Panc1 (cell line): ENCODE measurements around the gene ZNF256. TPM values are rescaled to one million over a fixed set of nuclear protein-coding genes. Genes with fewer than 3 reads are reported as not detected.

ENCODE experiments used
- ATAC-seq: fragments of 200-7000 bp; cut with Tn5 transposase; 2 replicates; pipeline ENCODE4 v1.9.1; 2020; ENCODE audit warnings: mild to moderate bottlenecking, moderate library complexity
- BruUV-seq: library from RNA; stranded (reverse); fragments of 400-500 nt; replicated peaks from 2 replicates; lab custom pipeline; 2021; lab: Mats Ljungman, UMichigan
- CTCF ChIA-PET: fragments of 300-600 bp; sonication (Branson Sonifier 250); formaldehyde crosslinking; loops from one replicate; lab custom pipeline; 2022; ENCODE audit warnings: antibody characterized with exemption; lab: Charles Lee
- POLR2A ChIA-PET: fragments of 300-600 bp; sonication (Branson Sonifier 250); formaldehyde crosslinking; loops from one replicate; lab custom pipeline; 2022; ENCODE audit warnings: antibody characterized with exemption; lab: Charles Lee
- DNase-seq: peaks from one replicate; pipeline ENCODE4 v3.0.0-alpha.2; 2010; ENCODE audit warnings: low read depth, low spot score
- H3K27ac ChIP-seq: 2 replicates; pipeline ENCODE4 v1.5.1; 2011; ENCODE audit warnings: mild to moderate bottlenecking, low read length, inconsistent platforms
- H3K27me3 ChIP-seq: fragments of 200-500 bp; sonication (Bioruptor generic); 2 replicates; pipeline ENCODE4 v1.6.0; 2014; ENCODE audit warnings: low read length, inconsistent platforms; ENCODE audit not compliant: control insufficient read depth, insufficient read depth
- H3K36me3 ChIP-seq: fragments of 200-500 bp; sonication (Bioruptor generic); 2 replicates; pipeline ENCODE4 v1.5.1; 2014; ENCODE audit warnings: inconsistent platforms, mild to moderate bottlenecking, low read length, moderate library complexity; ENCODE audit not compliant: control insufficient read depth, insufficient read depth
- H3K4me1 ChIP-seq: 2 replicates; pipeline ENCODE4 v1.5.1; 2011; ENCODE audit warnings: inconsistent platforms, mild to moderate bottlenecking, low read length, moderate library complexity; ENCODE audit not compliant: control insufficient read depth, insufficient read depth
- H3K4me3 ChIP-seq, 2 experiments: 2 replicates each; pipeline ENCODE4 v1.5.1; 2011 to 2012; ENCODE audit warnings: low read depth in 2 of 2, low read length in 2 of 2, mild to moderate bottlenecking in 2 of 2, inconsistent platforms in 1 of 2, moderate library complexity in 1 of 2
- H3K9me3 ChIP-seq: fragments of 200-500 bp; sonication (Bioruptor generic); 2 replicates; pipeline ENCODE4 v1.5.1; 2014; ENCODE audit warnings: low read depth, mild to moderate bottlenecking, inconsistent platforms, low read length, moderate library complexity; ENCODE audit not compliant: control insufficient read depth, insufficient read depth
- POLR2AphosphoS5 ChIP-seq: IDR thresholded peaks from 2 replicates; pipeline ENCODE4 v1.6.1; 2012; ENCODE audit warnings: mild to moderate bottlenecking, low read depth, low read length, moderate library complexity
- SIN3A ChIP-seq: IDR thresholded peaks from 2 replicates; pipeline ENCODE4 v1.6.1; 2012; ENCODE audit warnings: low read depth, mild to moderate bottlenecking, low read length, moderate library complexity, borderline replicate concordance; ENCODE audit not compliant: insufficient read depth
- TCF7L2 ChIP-seq: IDR thresholded peaks from 2 replicates; pipeline ENCODE4 v1.6.1; 2011; ENCODE audit warnings: mild to moderate bottlenecking, low read depth, low read length, inconsistent platforms
- in situ Hi-C: cut with HindIII; loops from 2 replicates; pipeline ENCODE4 v1.10.0; 2016; ENCODE audit warnings: low sequenced_read_pairs, low pct_unique_long_range_greater_than_20kb
- intact Hi-C: fragments of 100-400 bp; cut with micrococcal nuclease; formaldehyde crosslinking; loops from one replicate; pipeline ENCODE4 v1.10.0; 2022; ENCODE audit not compliant: unreplicated experiment
- total RNA-seq: library from RNA; stranded (reverse); gene quantifications from one replicate; pipeline ENCODE4 v1.2.1, GENCODE V29; 2021; ENCODE audit not compliant: unreplicated experiment
- TF ChIP-seq, protein P1 (sequence below): fragments of 450-650 bp; IDR thresholded peaks from 2 replicates; pipeline ENCODE4 v1.5.1; 2017; ENCODE audit warnings: mild to moderate bottlenecking
- TF ChIP-seq, protein P2 (sequence below), 2 experiments: IDR thresholded peaks; 2 replicates each; pipeline ENCODE4 v1.6.1; 2011 to 2012; ENCODE audit warnings: low read depth in 2 of 2, control low read depth in 1 of 2, low read length in 1 of 2, mild to moderate bottlenecking in 1 of 2, moderate library complexity in 1 of 2; ENCODE audit not compliant: insufficient read depth in 1 of 2

The ZNF256 gene
- total RNA-seq, 1 experiment from 2014 or later = 10.1 TPM

DNA sequence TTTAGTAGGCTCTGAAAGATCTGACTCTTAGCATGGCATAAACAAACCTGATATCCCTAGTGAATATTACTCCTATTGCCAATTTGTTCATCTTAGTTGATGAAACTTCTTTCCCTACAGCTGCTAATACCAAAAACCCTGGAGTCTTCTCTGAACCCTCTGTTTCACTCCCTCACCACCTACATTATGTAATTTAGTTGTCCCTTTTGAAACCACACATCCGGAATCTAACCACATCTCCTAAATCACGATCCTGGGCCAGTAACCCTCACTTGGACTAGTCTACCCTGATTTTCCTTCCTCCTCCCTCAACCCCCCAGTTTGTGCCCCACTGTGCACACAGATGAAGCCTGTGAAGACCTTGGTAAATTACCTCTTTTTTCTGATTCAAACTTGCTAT lies 1.2 kb downstream of the ZNF256 start:
- peak overlapping the region; percentile 88 to 90 for H3K4me3 ChIP-seq
- ATAC-seq (no peak), DNase-seq (no peak)
- H3K4me1 ChIP-seq = no peaks in the 10 kb centered on the region
- TF ChIP-seq, protein P1, sequence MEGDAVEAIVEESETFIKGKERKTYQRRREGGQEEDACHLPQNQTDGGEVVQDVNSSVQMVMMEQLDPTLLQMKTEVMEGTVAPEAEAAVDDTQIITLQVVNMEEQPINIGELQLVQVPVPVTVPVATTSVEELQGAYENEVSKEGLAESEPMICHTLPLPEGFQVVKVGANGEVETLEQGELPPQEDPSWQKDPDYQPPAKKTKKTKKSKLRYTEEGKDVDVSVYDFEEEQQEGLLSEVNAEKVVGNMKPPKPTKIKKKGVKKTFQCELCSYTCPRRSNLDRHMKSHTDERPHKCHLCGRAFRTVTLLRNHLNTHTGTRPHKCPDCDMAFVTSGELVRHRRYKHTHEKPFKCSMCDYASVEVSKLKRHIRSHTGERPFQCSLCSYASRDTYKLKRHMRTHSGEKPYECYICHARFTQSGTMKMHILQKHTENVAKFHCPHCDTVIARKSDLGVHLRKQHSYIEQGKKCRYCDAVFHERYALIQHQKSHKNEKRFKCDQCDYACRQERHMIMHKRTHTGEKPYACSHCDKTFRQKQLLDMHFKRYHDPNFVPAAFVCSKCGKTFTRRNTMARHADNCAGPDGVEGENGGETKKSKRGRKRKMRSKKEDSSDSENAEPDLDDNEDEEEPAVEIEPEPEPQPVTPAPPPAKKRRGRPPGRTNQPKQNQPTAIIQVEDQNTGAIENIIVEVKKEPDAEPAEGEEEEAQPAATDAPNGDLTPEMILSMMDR = no peak
- no peak for TF ChIP-seq POLR2AphosphoS5
- no peak for TF ChIP-seq SIN3A
- TF ChIP-seq, protein P2, sequence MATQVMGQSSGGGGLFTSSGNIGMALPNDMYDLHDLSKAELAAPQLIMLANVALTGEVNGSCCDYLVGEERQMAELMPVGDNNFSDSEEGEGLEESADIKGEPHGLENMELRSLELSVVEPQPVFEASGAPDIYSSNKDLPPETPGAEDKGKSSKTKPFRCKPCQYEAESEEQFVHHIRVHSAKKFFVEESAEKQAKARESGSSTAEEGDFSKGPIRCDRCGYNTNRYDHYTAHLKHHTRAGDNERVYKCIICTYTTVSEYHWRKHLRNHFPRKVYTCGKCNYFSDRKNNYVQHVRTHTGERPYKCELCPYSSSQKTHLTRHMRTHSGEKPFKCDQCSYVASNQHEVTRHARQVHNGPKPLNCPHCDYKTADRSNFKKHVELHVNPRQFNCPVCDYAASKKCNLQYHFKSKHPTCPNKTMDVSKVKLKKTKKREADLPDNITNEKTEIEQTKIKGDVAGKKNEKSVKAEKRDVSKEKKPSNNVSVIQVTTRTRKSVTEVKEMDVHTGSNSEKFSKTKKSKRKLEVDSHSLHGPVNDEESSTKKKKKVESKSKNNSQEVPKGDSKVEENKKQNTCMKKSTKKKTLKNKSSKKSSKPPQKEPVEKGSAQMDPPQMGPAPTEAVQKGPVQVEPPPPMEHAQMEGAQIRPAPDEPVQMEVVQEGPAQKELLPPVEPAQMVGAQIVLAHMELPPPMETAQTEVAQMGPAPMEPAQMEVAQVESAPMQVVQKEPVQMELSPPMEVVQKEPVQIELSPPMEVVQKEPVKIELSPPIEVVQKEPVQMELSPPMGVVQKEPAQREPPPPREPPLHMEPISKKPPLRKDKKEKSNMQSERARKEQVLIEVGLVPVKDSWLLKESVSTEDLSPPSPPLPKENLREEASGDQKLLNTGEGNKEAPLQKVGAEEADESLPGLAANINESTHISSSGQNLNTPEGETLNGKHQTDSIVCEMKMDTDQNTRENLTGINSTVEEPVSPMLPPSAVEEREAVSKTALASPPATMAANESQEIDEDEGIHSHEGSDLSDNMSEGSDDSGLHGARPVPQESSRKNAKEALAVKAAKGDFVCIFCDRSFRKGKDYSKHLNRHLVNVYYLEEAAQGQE (IDR thresholded peaks at IDR 0.05; ENCODE audit: insufficient read depth in 1 of 2, low read depth in 2 of 2, low read length in 1 of 2) = no peak
- TF ChIP-seq TCF7L2 = no peak
- intact Hi-C loops (no loop called here), in situ Hi-C loops (no loop called here)
- ChIA-PET POLR2A (no interaction called here), CTCF (no interaction called here)
- peak overlapping the region; percentile 78; the same call in 1 of the 2 replicates for H3K27ac ChIP-seq
- no peaks in the 10 kb centered on the region for H3K36me3 ChIP-seq
- no peaks in the 10 kb centered on the region for H3K27me3 ChIP-seq
- TSS peak; percentile 84 for BruUV-seq
- peaks cover 58% of the 10 kb centered on the region for H3K9me3 ChIP-seq

DNA sequence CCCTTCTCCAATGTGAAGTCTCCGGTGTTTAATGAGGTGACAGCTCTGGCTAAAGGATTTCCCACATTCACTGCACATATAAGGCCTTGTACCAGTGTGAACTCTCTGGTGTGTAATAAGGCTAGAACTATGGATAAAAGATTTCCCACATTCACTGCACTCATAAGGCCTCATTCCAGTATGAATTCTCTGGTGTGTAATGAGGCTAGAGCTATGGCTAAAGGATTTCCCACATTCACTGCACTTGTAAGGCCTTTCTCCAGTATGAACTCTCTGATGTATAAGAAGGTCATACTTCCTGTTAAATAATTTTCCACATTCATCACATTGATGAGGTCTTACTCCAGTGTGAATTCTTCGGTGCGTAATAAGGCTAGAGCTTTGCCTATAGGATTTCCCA lies 5.9 kb downstream of the ZNF256 start:
- no peaks in the 10 kb centered on the region for H3K36me3 ChIP-seq
- BruUV-seq = no TSS peak
- no peak for DNase-seq
- CTCF ChIA-PET = no interaction called here
- H3K27me3 ChIP-seq = no peaks in the 10 kb centered on the region
- in situ Hi-C loops (no loop called here), intact Hi-C loops (no loop called here)
- H3K9me3 ChIP-seq = peaks cover 71% of the 10 kb centered on the region
- TF ChIP-seq, protein P1 = no peak
- TF ChIP-seq POLR2AphosphoS5 = no peak
- no peak for TF ChIP-seq TCF7L2
- TF ChIP-seq SIN3A = no peak
- TF ChIP-seq, protein P2 (IDR thresholded peaks at IDR 0.05; ENCODE audit: insufficient read depth in 1 of 2, low read depth in 2 of 2, low read length in 1 of 2) = no peak
- no peak overlapping the region for H3K4me3 ChIP-seq
- no peak overlapping the region for H3K27ac ChIP-seq
- ATAC-seq = no peak
- no peaks in the 10 kb centered on the region for H3K4me1 ChIP-seq
- POLR2A ChIA-PET = no interaction called here
